LNCAP (cell line): ENCODE measurements around the gene FLAD1.

ENCODE experiments used
- TF ChIP-seq, protein P1 (sequence below): fragments of 450-650 bp; IDR thresholded peaks from 2 replicates; pipeline ENCODE4 v1.5.1; 2017; ENCODE audit warnings: mild to moderate bottlenecking

Gene FLAD1

DNA sequence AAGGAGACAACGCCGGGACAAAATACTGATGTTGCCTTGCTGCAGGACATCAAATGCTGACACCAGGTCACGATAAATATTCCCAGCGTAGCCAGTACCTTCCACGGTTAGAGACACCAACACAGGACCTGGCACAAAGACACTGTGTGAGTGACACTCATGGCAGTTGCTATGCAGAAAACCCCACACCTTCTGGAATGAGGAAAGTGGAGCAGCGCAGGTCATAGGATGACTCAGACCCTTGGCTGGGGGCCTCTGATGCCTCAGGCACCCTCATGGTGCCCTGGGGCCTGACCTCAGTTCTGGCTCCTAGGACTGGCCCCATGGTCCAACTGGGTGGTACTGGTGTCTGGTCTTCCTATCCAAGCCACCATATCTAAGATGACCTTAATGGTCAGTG, 43.4 kb downstream of the FLAD1 start:
- TF ChIP-seq, protein P1, sequence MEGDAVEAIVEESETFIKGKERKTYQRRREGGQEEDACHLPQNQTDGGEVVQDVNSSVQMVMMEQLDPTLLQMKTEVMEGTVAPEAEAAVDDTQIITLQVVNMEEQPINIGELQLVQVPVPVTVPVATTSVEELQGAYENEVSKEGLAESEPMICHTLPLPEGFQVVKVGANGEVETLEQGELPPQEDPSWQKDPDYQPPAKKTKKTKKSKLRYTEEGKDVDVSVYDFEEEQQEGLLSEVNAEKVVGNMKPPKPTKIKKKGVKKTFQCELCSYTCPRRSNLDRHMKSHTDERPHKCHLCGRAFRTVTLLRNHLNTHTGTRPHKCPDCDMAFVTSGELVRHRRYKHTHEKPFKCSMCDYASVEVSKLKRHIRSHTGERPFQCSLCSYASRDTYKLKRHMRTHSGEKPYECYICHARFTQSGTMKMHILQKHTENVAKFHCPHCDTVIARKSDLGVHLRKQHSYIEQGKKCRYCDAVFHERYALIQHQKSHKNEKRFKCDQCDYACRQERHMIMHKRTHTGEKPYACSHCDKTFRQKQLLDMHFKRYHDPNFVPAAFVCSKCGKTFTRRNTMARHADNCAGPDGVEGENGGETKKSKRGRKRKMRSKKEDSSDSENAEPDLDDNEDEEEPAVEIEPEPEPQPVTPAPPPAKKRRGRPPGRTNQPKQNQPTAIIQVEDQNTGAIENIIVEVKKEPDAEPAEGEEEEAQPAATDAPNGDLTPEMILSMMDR, result no peak

DNA sequence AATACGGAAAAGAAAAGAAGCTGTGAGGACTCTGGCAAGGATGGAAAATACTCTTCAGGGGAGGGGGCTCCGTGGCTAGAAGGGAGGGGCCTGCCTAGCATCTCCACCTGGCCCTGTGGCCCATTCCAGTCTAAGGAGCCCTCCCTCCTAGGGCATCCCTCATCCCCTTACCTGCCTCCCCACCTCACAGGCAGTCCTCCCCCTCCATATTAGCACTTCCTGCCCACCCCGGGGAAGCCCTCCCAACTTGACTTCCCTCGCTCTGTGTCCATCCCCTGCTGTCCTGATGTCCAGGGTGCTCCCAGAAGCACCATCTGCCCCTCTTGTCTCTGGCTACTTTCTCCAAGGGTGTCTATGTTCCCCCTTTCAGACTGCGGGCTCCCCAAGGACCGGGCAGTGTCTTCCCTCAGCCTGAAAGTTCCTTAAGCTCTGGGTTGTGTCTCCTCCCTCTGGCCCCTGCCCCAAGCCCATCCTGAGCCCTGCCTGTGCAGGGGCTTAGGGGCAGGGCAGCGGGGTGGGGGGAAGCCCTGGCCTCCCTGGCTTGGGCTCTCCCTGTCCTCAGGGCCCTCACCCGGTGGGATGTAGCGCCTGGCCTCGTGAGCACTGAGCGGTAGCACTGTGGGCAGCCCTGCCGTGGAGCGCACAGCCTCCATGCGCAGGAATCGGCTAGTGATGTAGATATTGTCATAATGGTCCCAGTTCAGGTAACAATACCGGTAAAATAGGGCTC, 46.5 kb downstream of the FLAD1 start:
- TF ChIP-seq, protein P1, result no peak

GRCh38 chr1:155030243-155030795, 47.2 kb downstream of the FLAD1 start:
- TF ChIP-seq, protein P1, result no peak

DNA sequence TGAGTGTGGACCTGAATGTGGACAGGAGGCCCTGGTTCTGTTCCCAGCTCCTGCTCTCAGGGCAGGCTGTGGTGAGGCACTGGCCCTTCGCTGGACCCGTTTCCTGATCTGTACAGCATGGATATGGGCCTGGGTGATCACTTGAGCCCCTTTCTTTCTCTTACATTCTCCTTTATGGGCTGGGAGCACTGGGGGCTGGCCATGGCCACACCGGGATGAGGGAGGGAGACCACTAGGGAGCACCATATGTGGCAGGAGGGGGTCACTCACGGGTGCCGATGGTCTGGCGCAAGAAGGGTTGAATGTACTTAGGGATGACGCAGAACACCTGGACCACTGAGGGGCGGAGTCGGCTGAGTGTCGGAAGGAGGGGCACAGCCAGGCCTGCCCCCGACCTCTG, 47.8 kb downstream of the FLAD1 start:
- TF ChIP-seq, protein P1, result no peak

GRCh38 chr1:155032886-155033285, 49.7 kb downstream of the FLAD1 start:
- TF ChIP-seq, protein P1, result no peak

DNA sequence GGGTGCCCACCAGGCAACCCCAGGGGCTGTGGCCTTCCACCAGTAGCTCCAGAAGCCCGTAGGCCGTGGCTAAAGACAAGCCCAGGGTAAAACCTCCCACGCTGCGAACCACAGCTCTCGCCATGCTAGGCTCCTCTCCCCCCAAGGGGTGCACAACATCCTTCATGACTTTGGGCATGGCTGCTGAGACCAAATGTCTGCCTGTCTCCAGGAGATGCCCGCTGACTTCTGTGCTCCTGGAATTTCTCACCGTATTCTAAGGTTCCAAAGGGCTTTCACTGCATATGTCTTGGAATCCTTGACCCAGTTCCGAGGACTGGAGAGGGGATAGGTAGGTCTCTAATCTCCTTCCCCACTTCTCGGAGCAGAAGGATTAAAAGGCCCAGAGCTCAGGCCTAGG, 50.4 kb downstream of the FLAD1 start, which contains the start of the genes DCST1 and DCST2:
TSS of gene DCST1 (plus strand) at position 301 of the 400 bp plus-strand sequence. CDS start 213 bp downstream, outside the sequence.
TSS of gene DCST2 (minus strand) at position 258 of the 400 bp plus-strand sequence. CDS start at position 178, 80 bp downstream.
- TF ChIP-seq, protein P1, result no peak

GRCh38 chr1:155034318-155035208, 51.4 kb downstream of the FLAD1 start:
- TF ChIP-seq, protein P1, result no peak
